ENCODE results near the gene MRAS. TPM values are rescaled to one million over a fixed set of nuclear protein-coding genes. Genes with fewer than 3 reads are reported as not detected.

The MRAS gene
- total and polyA plus RNA-seq, 2 of the 13 experiments (the other 11 are each of a cell fraction or from before 2014, with no cell fraction given): 8.8 to 36.2 TPM

GRCh38 chr3:138434276-138434874, 86.0 kb downstream of the MRAS start, which contains the start of gene ESYT3 (continued):
- TF ChIP-seq ZNF574 (CRISPR knock-in tag; IDR thresholded peaks at IDR 0.05) (peak; percentile 73; the same call in 1 of the 2 replicates), TMF1 (CRISPR knock-in tag; IDR thresholded peaks at IDR 0.05; ENCODE audit: low read depth) (peak; percentile 92), ARHGAP35 (CRISPR knock-in tag; IDR thresholded peaks at IDR 0.05; ENCODE audit: borderline replicate concordance) (peak; percentile 79; the same call in 1 of the 2 replicates), ZNF598 (CRISPR knock-in tag; IDR thresholded peaks at IDR 0.05; ENCODE audit: borderline replicate concordance) (peak; percentile 83; the same call in 1 of the 2 replicates), ZBTB34 (CRISPR knock-in tag; IDR thresholded peaks at IDR 0.05) (peak; percentile 86), USF2 (IDR thresholded peaks at IDR 0.05; ENCODE audit: low read depth, low read length) (0 out of 2 replicates have a peak, but pooled peaks have one; percentile 32), USF2 (CRISPR knock-in tag; IDR thresholded peaks at IDR 0.05; ENCODE audit: borderline replicate concordance) (peak; percentile 83; the same call in 1 of the 2 replicates), MIER2 (CRISPR knock-in tag; IDR thresholded peaks at IDR 0.05) (no peak), ZNF335 (CRISPR knock-in tag; IDR thresholded peaks at IDR 0.05) (peak; percentile 71; the same call in 1 of the 2 replicates), PHF20 (CRISPR knock-in tag; IDR thresholded peaks at IDR 0.05) (no peak), PCBP2 (optimal IDR thresholded peaks at IDR 0.05; ENCODE audit: low read depth, low read length, poor library complexity, severe bottlenecking) (no peak), RERE (CRISPR knock-in tag; IDR thresholded peaks at IDR 0.05; ENCODE audit: low read depth) (peak; percentile 64; the same call in 1 of the 2 replicates), ZZZ3 (CRISPR knock-in tag; IDR thresholded peaks at IDR 0.05; ENCODE audit: borderline replicate concordance) (no peak; the same call in 1 of the 2 replicates)
